Glutamatergic neuron (in vitro differentiated cells): ENCODE results near the gene ASPSCR1. TPM values are rescaled to one million over a fixed set of nuclear protein-coding genes. Genes with fewer than 3 reads are reported as not detected.

ENCODE experiments used
- DNase-seq: peaks from one replicate; pipeline ENCODE4 v3.0.0; 2022
- H3K27ac Mint-ChIP-seq: one replicate; pipeline ENCODE4 v1.8.0; 2020; ENCODE audit warnings: mild to moderate bottlenecking, mixed read lengths, inconsistent platforms; ENCODE audit not compliant: unreplicated experiment
- H3K27me3 Mint-ChIP-seq: one replicate; pipeline ENCODE4 v1.8.0; 2020; ENCODE audit warnings: mild to moderate bottlenecking, moderate library complexity, mixed read lengths, inconsistent platforms; ENCODE audit not compliant: unreplicated experiment
- H3K36me3 Mint-ChIP-seq: one replicate; pipeline ENCODE4 v1.8.0; 2020; ENCODE audit warnings: mild to moderate bottlenecking, mixed read lengths, inconsistent platforms; ENCODE audit not compliant: unreplicated experiment
- H3K4me1 Mint-ChIP-seq: one replicate; pipeline ENCODE4 v1.8.0; 2020; ENCODE audit warnings: mild to moderate bottlenecking, low read depth, mixed read lengths, inconsistent platforms; ENCODE audit not compliant: unreplicated experiment
- H3K4me3 Mint-ChIP-seq: one replicate; pipeline ENCODE4 v1.8.0; 2020; ENCODE audit warnings: mild to moderate bottlenecking, mixed read lengths, inconsistent platforms; ENCODE audit not compliant: unreplicated experiment
- H3K9me3 Mint-ChIP-seq: one replicate; pipeline ENCODE4 v1.8.0; 2020; ENCODE audit warnings: mild to moderate bottlenecking, moderate library complexity, mixed read lengths, inconsistent platforms; ENCODE audit not compliant: unreplicated experiment
- total RNA-seq: library from RNA; stranded (reverse); fragmentation: NEBNext Ultra II Directional; extraction: Animal tissue kit (Norgen Biotek cat#: 25700); gene quantifications from one replicate; pipeline ENCODE4 v1.2.1, GENCODE V29; 2021; ENCODE audit not compliant: unreplicated experiment
- TF ChIP-seq, protein P1 (sequence below): fragments of 200-600 bp; sonication (generic); IDR thresholded peaks from one replicate; pipeline ENCODE4 v1.5.0; 2021; ENCODE audit not compliant: partially characterized antibody, unreplicated experiment

ASPSCR1 gene
- total RNA-seq, 1 donor from 2014 or later = 51.7 TPM

- Mint-ChIP-seq H3K4me3 (no peak overlapping the region), H3K27me3 (peaks cover 8% of the 10 kb centered on the region), H3K36me3 (no peaks in the 10 kb centered on the region), H3K4me1 (peaks cover 10% of the 10 kb centered on the region), H3K9me3 (no peaks in the 10 kb centered on the region), H3K27ac (no peak overlapping the region)
- TF ChIP-seq, protein P1, sequence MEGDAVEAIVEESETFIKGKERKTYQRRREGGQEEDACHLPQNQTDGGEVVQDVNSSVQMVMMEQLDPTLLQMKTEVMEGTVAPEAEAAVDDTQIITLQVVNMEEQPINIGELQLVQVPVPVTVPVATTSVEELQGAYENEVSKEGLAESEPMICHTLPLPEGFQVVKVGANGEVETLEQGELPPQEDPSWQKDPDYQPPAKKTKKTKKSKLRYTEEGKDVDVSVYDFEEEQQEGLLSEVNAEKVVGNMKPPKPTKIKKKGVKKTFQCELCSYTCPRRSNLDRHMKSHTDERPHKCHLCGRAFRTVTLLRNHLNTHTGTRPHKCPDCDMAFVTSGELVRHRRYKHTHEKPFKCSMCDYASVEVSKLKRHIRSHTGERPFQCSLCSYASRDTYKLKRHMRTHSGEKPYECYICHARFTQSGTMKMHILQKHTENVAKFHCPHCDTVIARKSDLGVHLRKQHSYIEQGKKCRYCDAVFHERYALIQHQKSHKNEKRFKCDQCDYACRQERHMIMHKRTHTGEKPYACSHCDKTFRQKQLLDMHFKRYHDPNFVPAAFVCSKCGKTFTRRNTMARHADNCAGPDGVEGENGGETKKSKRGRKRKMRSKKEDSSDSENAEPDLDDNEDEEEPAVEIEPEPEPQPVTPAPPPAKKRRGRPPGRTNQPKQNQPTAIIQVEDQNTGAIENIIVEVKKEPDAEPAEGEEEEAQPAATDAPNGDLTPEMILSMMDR = no peak
- no peak for DNase-seq
Measured at GRCh38 chr17:82025401-82026107, 48.1 kb downstream of the ASPSCR1 start.

DNA sequence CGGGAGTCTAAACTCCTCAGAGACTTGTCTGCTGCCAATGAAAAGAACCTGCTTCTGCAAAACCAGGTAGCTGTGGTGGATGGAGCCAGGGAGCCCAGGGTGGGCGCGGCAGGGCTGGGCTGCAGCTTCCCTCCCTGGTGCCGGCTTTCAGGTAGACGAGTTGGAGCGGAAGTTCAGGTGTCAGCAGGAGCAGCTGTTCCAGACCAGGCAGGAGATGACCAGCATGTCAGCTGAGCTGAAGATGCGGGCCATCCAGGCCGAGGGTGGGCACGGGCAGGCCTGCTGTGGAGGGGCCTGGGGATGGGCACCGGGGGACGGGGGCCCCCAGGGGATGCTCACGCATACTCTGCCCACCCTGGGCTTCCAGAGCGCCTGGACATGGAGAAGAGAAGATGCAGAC is 50.8 kb downstream of the ASPSCR1 start:
- Mint-ChIP-seq H3K27me3 (peaks cover 4% of the 10 kb centered on the region), H3K4me1 (peaks cover 3% of the 10 kb centered on the region), H3K27ac (no peak overlapping the region), H3K36me3 (no peaks in the 10 kb centered on the region), H3K9me3 (no peaks in the 10 kb centered on the region), H3K4me3 (no peak overlapping the region)
- DNase-seq = no peak
- TF ChIP-seq, protein P1 = no peak

GRCh38 chr17:82028966-82029365 is 51.5 kb downstream of the ASPSCR1 start:
- H3K27me3 Mint-ChIP-seq = peaks cover 4% of the 10 kb centered on the region
- TF ChIP-seq, protein P1 = no peak
- no peaks in the 10 kb centered on the region for H3K36me3 Mint-ChIP-seq
- peaks cover 3% of the 10 kb centered on the region for H3K4me1 Mint-ChIP-seq
- no peak for DNase-seq
- H3K9me3 Mint-ChIP-seq = no peaks in the 10 kb centered on the region
- H3K4me3 Mint-ChIP-seq = no peak overlapping the region
- H3K27ac Mint-ChIP-seq = no peak overlapping the region

- peaks cover 4% of the 10 kb centered on the region for H3K27me3 Mint-ChIP-seq
- H3K4me3 Mint-ChIP-seq = peak overlapping the region; percentile 67
- no peak for DNase-seq
- H3K36me3 Mint-ChIP-seq = no peaks in the 10 kb centered on the region
- H3K27ac Mint-ChIP-seq = no peak overlapping the region
- no peaks in the 10 kb centered on the region for H3K9me3 Mint-ChIP-seq
- H3K4me1 Mint-ChIP-seq = peaks cover 3% of the 10 kb centered on the region
- TF ChIP-seq, protein P1 = no peak
Measured at GRCh38 chr17:82029391-82029790, 52.0 kb downstream of the ASPSCR1 start.

DNA sequence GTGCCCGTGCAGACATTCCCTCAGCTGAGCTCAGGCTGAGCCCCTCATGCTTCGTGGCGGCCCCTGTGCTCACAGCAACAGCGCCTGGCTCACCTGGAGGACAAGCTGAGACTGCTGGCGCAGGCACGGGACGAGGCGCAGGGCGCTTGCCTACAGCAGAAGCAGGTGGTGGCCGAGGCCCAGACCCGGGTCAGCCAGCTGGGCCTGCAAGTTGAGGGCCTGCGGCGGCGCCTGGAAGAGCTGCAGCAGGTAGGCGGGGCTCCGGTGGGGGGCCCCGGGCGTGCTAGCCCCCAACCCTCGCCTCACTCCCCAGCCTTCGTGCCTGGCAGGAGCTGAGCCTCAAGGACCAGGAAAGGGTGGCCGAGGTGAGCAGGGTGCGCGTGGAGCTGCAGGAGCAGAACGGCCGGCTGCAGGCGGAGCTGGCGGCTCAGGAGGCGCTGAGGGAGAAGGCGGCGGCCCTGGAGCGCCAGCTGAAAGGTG is 52.6 kb downstream of the ASPSCR1 start:
- peaks cover 3% of the 10 kb centered on the region for H3K4me1 Mint-ChIP-seq
- H3K4me3 Mint-ChIP-seq = peak overlapping the region; percentile 67
- H3K36me3 Mint-ChIP-seq = no peaks in the 10 kb centered on the region
- TF ChIP-seq, protein P1 = no peak
- DNase-seq = no peak
- H3K27me3 Mint-ChIP-seq = peaks cover 4% of the 10 kb centered on the region
- peaks cover 2% of the 10 kb centered on the region for H3K9me3 Mint-ChIP-seq
- H3K27ac Mint-ChIP-seq = no peak overlapping the region
